Loucy (cell line): Measurements from ENCODE around the gene SLC25A21.
"Not testable (repeated sequence)": the region's sequence is repeated elsewhere in the genome, so short reads cannot be mapped to it uniquely, and the experiment has no call there.

Source experiments
- CTCF ChIP-seq: fragments of 200-600 bp; sonication (generic); conservative IDR thresholded peaks from 2 replicates; pipeline ENCODE4 v1.5.1; 2014; ENCODE audit warnings: mild to moderate bottlenecking, antibody characterized with exemption, low read length
- EZH2phosphoT487 ChIP-seq: fragments of 200-600 bp; IDR thresholded peaks from 2 replicates; pipeline ENCODE4 v1.6.1; 2018; ENCODE audit warnings: antibody characterized with exemption, mild to moderate bottlenecking, moderate library complexity, borderline replicate concordance

DNA sequence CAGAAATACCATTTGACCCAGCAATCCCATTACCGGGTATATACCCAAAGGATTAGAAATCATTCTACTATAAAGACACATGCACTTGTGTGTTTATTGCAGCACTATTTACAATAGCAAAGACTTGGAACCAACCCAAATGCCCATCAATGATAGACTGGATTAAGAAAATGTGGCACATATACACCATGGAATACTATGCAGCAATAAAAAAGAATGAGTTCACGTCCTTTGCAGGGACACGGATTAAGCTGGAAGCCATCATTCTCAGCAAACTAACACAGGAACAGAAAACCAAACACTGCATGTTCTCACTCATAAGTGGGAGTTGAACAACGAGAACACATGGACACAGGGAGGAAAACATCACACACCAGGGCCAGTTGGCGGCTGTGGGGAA lies 357.6 kb downstream of the SLC25A21 start:
- not testable (repeated sequence) for TF ChIP-seq CTCF, EZH2phosphoT487
